Transverse colon (tissue), 4 donors: ENCODE results near the gene EGF. TPM values are rescaled to one million over a fixed set of nuclear protein-coding genes. Genes with fewer than 3 reads are reported as not detected.
"Not testable (repeated sequence)": the region's sequence is repeated elsewhere in the genome, so short reads cannot be mapped to it uniquely, and the experiment has no call there.

Source experiments
- DNase-seq: peaks from one replicate; pipeline ENCODE4 v3.0.0-alpha.2; 2019
- H3K27ac ChIP-seq, 4 donors: fragments of 200-600 bp; sonication (generic); 2 replicates each; pipeline ENCODE4 v1.5.1; 2016 to 2018; ENCODE audit warnings: inconsistent platforms in 4 of 4
- H3K27me3 ChIP-seq: fragments of 200-600 bp; sonication (generic); 2 replicates; pipeline ENCODE4 v1.5.1; 2017; ENCODE audit warnings: inconsistent platforms
- H3K36me3 ChIP-seq, 4 donors: fragments of 200-600 bp; sonication (generic); 2 replicates each; pipeline ENCODE4 v1.5.1; 2017 to 2019; ENCODE audit warnings: inconsistent platforms in 4 of 4
- H3K4me1 ChIP-seq, 4 donors: fragments of 200-600 bp; sonication (generic); 2 replicates each; pipeline ENCODE4 v1.5.1; 2017 to 2020; ENCODE audit warnings: inconsistent platforms in 4 of 4
- H3K4me3 ChIP-seq, 4 donors: fragments of 200-600 bp; sonication (generic); 1 replicate in 1 of 4; 2 replicates in 3 of 4; pipeline versions ENCODE4 v1.5.1 to v1.6.1; 2017 to 2019; ENCODE audit warnings: inconsistent platforms in 4 of 4
- H3K9me3 ChIP-seq, 2 donors: fragments of 200-600 bp; sonication (generic); 2 replicates each; pipeline ENCODE4 v1.5.1; 2017 to 2019; ENCODE audit warnings: inconsistent platforms in 2 of 2
- CTCF ChIP-seq, 5 experiments: fragments of 200-600 bp in 3 of 5; fragments of 450-650 bp in 2 of 5; sonication (generic) in 3 of 5; IDR thresholded peaks; 1 replicate in 2 of 5; 2 replicates in 3 of 5; pipeline ENCODE4 v1.5.1; 2016 to 2017; ENCODE audit warnings: antibody characterized with exemption in 5 of 5, inconsistent platforms in 3 of 5, mild to moderate bottlenecking in 2 of 5, moderate library complexity in 1 of 5
- EP300 ChIP-seq: sonication (generic); formaldehyde crosslinking; IDR thresholded peaks from one replicate; pipeline ENCODE4 v1.6.1; 2017; ENCODE audit warnings: antibody characterized with exemption, low read depth
- POLR2A ChIP-seq: fragments of 450-650 bp; IDR thresholded peaks from one replicate; pipeline ENCODE4 v1.6.1; 2016; ENCODE audit warnings: antibody characterized with exemption, mild to moderate bottlenecking, moderate library complexity
- POLR2AphosphoS5 ChIP-seq, 3 donors: sonication (generic); formaldehyde crosslinking; IDR thresholded peaks; one replicate each; pipeline ENCODE4 v1.6.1; 2016; ENCODE audit warnings: antibody characterized with exemption in 3 of 3
- WGBS, 2 donors: methylation state at CpG; one replicate each; pipeline ENCODE4 v1.1.5; 2018; ENCODE audit warnings: low coverage in 1 of 2; 5-methylcytosine and 5-hydroxymethylcytosine counted together
- in situ Hi-C, 4 donors: fragments of 200-750 bp; cut with MboI; loops; one replicate each; pipeline versions ENCODE4 v1.15.0 to v1.15.1; 2017; ENCODE audit warnings: low sequenced_read_pairs in 3 of 4, low pct_ligation_motif_present in 1 of 4, low pct_unique_long_range_greater_than_20kb in 1 of 4
- intact Hi-C: fragments of 100-400 bp; cut with DNase I; formaldehyde crosslinking; loops from one replicate; pipeline ENCODE4 v1.15.1; 2023; ENCODE audit warnings: low total_unique reads
- total RNA-seq, 4 donors: library from RNA; depleted of rRNA; stranded (reverse); fragments of >200 nt; gene quantifications; one replicate each; pipeline ENCODE4 v1.1.0, GENCODE V29; 2016

Gene EGF
- total RNA-seq, 4 donors from 2014 or later: 0.79 to 3.1 (median 1.1) TPM

GRCh38 chr4:110025718-110026117, 113.0 kb downstream of the EGF start:
- Histone ChIP-seq H3K4me1 (no peaks in the 10 kb centered on the region), H3K36me3 (no peaks in the 10 kb centered on the region), H3K4me3 (no peak overlapping the region), H3K9me3 (no peaks in the 10 kb centered on the region), H3K27me3 (peaks cover 7% of the 10 kb centered on the region), H3K27ac (no peak overlapping the region)
- intact Hi-C loops (no loop called here), in situ Hi-C loops (loop anchor here in 1 of 4 donors (25.0 kb wide), 1 partner anchor 187 kb away; no protein-coding TSS in a partner anchor)
- TF ChIP-seq POLR2A (no peak), POLR2AphosphoS5 (IDR thresholded peaks at IDR 0.05) (no peak), EP300 (no peak), CTCF (IDR thresholded peaks at IDR 0.05) (no peak)
- 77 to 86% methylated on average over 3 of the region's 3 CpGs for WGBS, 2 donors
- no peak for DNase-seq

GRCh38 chr4:110032603-110033002, 119.9 kb downstream of the EGF start:
- DNase-seq: no peak
- WGBS, 2 donors: 77 to 80% methylated on average over 1 to 7 of the region's 7 CpGs
- in situ Hi-C loops: loop anchor here in 1 of 4 donors (25.0 kb wide), 1 partner anchor 180 kb away; no protein-coding TSS in a partner anchor
- no peak overlapping the region for H3K27ac ChIP-seq
- H3K4me3 ChIP-seq: no peak overlapping the region
- peaks cover 12% of the 10 kb centered on the region for H3K27me3 ChIP-seq
- intact Hi-C loops: no loop called here
- no peaks in the 10 kb centered on the region for H3K4me1 ChIP-seq
- TF ChIP-seq POLR2AphosphoS5 (IDR thresholded peaks at IDR 0.05): no peak
- no peak for TF ChIP-seq CTCF (IDR thresholded peaks at IDR 0.05)
- no peak for TF ChIP-seq EP300
- no peak for TF ChIP-seq POLR2A
- H3K9me3 ChIP-seq: no peaks in the 10 kb centered on the region
- H3K36me3 ChIP-seq: no peaks in the 10 kb centered on the region

DNA sequence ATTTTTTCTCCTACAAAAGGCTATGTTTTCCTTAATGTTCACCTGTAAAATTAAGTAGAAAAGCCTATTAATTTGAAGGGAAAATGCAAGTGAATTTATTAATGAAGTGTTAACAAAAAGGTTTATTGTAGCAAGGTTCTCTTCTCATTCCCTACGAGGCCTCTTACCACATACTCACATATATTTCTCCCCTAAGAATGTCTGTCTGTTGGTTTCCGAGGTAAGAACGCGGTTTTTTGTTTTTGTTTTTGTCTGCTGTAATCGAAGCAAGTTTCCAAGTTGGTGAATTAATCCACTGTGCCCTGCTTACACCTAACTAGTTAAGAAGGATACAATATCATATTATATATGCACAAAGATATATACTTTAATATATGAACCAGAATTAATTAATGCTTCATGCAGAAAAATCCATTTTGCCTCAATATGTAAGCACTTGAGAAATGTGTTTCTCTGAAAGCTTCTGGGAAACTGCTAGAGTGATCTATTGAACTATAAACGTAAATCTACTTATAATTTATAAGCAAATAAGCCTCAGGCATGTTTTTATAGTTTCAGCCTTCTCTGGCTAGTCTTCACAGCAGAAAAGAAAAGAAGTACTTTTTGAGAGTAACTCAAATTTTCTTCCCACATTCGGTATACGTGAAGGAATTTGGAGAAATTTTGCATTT, 120.8 kb downstream of the EGF start:
- Histone ChIP-seq H3K9me3 (no peaks in the 10 kb centered on the region), H3K27ac (no peak overlapping the region), H3K27me3 (peaks cover 12% of the 10 kb centered on the region), H3K36me3 (no peaks in the 10 kb centered on the region), H3K4me1 (no peaks in the 10 kb centered on the region), H3K4me3 (no peak overlapping the region)
- 53 to 57% methylated on average over 7 to 8 of the region's 8 CpGs for WGBS, 2 donors
- DNase-seq: no peak
- in situ Hi-C loops (loop anchor here in 1 of 4 donors (25.0 kb wide), 1 partner anchor 179 kb away; no protein-coding TSS in a partner anchor), intact Hi-C loops (no loop called here)
- TF ChIP-seq EP300 (no peak), POLR2AphosphoS5 (IDR thresholded peaks at IDR 0.05) (no peak), CTCF (IDR thresholded peaks at IDR 0.05) (no peak), POLR2A (no peak)

- in situ Hi-C loops (loop anchor here in 1 of 4 donors (25.0 kb wide), 1 partner anchor 178 kb away; no protein-coding TSS in a partner anchor), intact Hi-C loops (no loop called here)
- no peak for DNase-seq
- H3K4me1 ChIP-seq: no peaks in the 10 kb centered on the region
- WGBS, 2 donors: 42 to 67% methylated on average over 3 of the region's 3 CpGs
- H3K36me3 ChIP-seq: no peaks in the 10 kb centered on the region
- no peak overlapping the region for H3K27ac ChIP-seq
- peaks cover 11% of the 10 kb centered on the region for H3K27me3 ChIP-seq
- no peak overlapping the region for H3K4me3 ChIP-seq
- no peaks in the 10 kb centered on the region for H3K9me3 ChIP-seq
- no peak for TF ChIP-seq CTCF (IDR thresholded peaks at IDR 0.05)
- TF ChIP-seq POLR2A: no peak
- TF ChIP-seq EP300: no peak
- no peak for TF ChIP-seq POLR2AphosphoS5 (IDR thresholded peaks at IDR 0.05)
These were observed 121.3 kb downstream of the EGF start for GRCh38 chr4:110034026-110034393.

DNA sequence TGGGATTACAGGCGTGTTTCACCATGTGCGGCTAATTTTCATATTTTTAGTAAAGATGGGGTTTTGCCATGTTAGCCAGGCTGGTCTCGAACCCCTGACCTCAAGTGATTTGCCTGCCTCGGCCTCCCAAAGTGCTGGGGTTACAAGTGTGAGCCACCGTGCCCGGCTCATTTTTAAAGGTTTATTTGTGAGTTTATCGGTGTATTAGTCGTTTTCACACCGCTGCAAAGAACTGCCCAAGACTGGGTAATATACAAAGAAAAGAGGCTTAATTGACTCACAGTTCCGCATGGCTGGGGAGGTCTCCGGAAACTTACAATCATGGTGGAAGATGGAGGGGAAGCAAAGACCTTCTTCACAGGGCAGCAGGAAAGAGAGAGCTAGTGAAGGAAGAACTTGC, 126.5 kb downstream of the EGF start:
- H3K36me3 ChIP-seq, intact Hi-C loops: not testable (repeated sequence)
- WGBS, 2 donors: 92 to 100% methylated on average over 2 to 11 of the region's 11 CpGs

More for the DNA sequence above, 126.5 kb downstream of the EGF start:
- H3K4me3 ChIP-seq, H3K9me3 ChIP-seq, H3K27ac ChIP-seq, H3K27me3 ChIP-seq, H3K4me1 ChIP-seq, DNase-seq: not testable (repeated sequence)
- in situ Hi-C loops: loop anchor here in 1 of 4 donors (25.0 kb wide), 1 partner anchor 173 kb away; no protein-coding TSS in a partner anchor
